NCI-H2196 (cell line): Measurements from ENCODE around the gene ARMH1.
A peak's percentile ranks its signal among the peaks of the same experiment; 100 is the strongest.

Source experiments
- DNase-seq: peaks from one replicate; lab custom pipeline; 2025; ENCODE audit not compliant: unreplicated experiment; lab: John Stamatoyannopoulos, UW

The ARMH1 gene

GRCh38 chr1:44674113-44675000 lies at the start of gene ARMH1, which contains the start of gene TMEM53:
TSS of gene ARMH1 (plus strand) at chr1:44674714. CDS start at chr1:44689698, 14,984 bp downstream.
TSS of gene TMEM53 (minus strand) at chr1:44674481. CDS start at chr1:44674391, 90 bp downstream.
- DNase-seq = peak; percentile 99

DNA sequence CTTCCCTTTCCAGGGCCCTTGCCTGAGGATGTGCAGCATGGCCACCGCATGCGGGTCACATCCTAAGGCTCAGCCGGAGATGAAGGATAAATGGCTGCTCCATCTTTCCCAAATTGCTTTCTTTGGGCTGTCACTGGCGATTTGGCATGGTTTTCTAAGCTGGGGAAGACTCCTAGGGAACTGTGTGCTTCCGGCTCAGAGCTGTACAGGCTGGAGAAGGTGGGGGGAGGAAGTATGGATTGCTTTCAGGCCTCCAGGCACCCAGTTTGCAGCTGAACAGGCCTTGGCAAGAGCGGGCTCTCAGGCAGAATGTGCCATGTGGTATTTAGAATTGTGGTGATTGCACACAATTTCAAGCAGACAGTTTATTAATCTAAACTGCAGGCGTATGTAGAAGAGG lies 49.2 kb upstream of the ARMH1 start:
- DNase-seq = no peak

DNA sequence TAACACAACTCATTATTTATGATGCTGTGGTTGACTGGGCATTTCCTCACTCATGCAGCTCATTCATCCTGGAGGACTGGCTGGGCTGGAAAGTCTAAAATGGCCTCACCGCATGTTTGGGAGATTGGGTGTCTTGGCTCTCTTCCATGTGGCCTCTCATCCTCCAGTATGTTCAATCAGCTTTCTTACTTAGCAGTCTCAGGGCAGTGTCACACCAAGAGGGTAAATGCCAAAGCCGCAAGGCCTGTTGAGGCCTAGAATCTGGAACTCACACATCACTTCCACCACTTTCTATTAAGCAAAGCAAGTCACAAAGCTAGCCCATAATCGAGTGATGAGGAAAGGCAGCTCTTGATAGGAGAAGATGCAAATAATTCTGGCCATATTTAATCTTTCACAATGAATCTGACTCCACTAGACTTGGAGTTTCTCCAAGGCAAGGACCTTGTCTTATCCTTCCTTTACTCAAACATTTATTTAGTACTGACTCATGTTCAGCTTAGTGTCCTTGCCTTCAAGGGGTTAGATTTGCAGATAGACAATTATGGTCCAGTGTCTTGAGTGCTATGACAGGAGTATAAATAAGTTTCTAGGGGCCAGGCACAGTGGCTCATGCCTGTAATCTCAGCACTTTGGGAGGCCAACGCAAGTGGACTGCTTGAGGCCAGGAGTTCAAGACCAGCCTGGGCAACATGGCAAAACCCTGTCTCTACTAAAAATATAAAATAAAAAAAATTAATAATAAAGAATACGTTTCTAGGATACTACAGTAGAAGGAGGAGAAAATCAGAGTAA lies 45.4 kb upstream of the ARMH1 start:
- DNase-seq = no peak

DNA sequence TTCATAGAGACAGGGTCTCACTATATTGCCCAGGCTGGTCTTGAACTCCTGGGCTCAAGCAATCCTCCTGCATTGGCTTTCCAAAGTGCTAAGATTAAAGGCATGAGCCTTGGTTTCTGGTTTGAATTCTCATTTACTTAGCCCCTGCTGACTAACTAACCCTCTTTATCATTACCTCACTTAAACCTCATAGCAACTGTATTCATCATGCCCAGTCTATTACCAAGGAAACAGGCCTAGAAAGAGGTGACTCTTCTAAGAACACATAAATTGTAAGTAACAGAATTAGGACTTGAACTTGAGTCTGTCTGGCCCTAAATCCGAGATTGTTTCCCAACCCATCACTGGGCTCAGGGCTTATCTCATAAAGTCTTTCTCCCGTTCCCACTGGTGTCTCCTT lies 44.4 kb upstream of the ARMH1 start:
- DNase-seq = no peak

GRCh38 chr1:44631333-44631646 lies 43.2 kb upstream of the ARMH1 start:
- no peak for DNase-seq

DNA sequence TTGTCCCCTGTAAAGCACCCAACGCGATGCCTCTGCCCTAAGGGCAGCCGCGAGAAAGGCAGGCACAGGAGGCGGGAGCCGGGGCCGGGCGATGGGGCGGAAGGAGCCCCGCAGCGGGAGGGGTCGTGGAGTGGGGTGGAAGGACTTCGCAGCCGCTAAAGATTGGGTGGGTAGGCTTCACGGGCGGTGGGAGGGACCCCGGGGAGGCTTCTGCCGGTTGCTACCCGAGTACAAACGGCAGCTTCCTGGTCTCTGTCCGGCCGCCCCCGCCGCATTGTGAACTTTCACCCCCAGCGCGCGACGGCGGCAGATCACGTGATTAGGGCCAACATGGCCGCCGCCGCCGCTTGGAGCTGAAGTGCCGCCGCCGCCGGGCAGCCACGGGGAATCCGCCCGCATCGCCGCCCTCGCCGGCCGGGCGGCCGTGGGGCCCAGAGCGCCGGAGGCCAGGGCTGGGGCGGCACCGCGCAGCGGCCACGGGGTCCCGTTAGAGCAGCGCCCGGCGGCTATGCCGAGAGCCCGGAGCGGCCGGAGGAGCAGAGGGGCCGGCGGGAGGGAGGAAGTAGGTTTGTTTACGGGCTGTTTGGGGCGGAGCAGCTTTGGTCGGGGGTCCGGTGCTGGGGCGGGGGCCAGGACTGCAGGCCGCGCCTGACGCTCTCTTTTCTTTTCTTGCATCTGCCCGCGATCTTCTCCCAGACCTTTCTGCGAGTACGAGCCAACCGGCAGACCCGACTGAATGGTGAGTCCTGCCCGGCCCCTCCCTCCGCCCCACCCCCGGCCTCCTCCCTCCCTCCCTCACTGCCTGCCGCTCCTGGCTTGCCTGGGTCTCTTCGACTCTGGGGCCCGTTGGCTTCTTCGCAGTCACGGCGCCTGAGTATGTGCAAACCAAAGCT lies 42.6 kb upstream of the ARMH1 start:
- DNase-seq = peak; percentile 85

GRCh38 chr1:44632598-44632997 lies 41.9 kb upstream of the ARMH1 start:
- DNase-seq = no peak

DNA sequence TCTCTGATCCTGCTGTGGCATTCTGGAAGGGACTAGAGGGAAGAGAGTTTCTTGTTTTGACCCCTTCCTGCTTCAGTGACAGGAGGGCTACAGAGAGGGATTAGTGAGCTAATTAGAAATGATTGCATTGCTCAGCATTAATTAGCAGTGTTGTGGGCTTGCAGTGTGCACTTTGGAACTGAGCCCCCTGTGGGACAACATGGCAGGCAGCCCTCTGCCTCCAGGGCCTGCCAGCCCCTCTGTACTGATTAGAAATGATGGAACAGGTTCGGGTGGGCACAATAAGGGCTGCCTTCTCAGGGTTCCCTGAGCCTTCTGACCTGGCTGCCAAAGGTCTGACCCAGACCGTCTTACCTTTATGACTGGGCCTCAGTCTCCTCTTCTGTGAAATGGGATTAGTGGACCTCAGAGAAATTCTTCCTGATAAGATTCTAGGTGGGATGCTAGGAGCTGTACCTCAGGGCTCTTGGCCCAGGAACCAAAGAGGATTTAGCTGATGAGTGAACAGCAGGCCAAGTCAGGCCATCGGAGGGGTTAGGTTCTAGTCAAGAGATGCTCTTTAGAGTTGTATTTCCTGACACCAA lies 39.8 kb upstream of the ARMH1 start:
- no peak for DNase-seq

- no peak for DNase-seq
These were observed 39.1 kb upstream of the ARMH1 start for GRCh38 chr1:44635439-44635838.

GRCh38 chr1:44636083-44636687 lies 38.3 kb upstream of the ARMH1 start:
- DNase-seq = no peak

GRCh38 chr1:44636688-44637598 lies 37.6 kb upstream of the ARMH1 start:
- no peak for DNase-seq

DNA sequence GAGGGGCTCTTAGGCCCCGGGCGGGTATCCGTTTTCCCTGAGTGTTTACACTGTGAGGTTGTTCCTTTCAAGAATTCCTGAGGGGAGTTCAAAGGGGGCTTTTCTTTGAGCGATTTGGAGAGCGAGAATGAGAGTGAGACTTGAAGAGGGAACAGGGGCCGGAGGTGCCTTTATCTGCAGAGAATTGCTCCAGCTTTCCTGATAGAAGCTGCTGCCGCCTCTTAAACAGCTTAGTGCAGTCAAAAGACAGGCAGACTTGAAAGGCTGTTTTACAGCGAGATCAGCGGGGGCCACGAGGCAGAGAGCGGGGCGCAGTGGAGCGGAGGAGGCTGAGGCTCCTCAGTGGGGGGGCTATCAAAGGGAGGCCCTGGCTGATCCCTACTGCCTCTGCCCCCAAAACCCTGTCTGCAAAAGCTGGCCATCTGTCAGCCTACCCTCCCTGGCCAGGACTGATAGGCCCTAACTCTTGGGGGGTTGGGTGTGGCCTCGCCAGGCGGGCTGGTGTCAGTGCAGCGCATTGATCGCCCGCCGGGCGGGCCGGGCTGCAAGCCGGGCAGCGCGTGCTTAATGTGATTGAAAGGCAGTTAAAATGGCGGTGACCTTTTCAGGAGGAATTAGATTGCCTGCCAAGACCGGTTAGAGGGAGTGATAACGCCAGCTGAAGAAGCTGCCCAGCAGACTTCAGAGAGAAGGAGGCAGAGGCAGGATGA lies 36.7 kb upstream of the ARMH1 start:
- no peak for DNase-seq

GRCh38 chr1:44640200-44640853 lies 34.2 kb upstream of the ARMH1 start:
- DNase-seq = no peak

DNA sequence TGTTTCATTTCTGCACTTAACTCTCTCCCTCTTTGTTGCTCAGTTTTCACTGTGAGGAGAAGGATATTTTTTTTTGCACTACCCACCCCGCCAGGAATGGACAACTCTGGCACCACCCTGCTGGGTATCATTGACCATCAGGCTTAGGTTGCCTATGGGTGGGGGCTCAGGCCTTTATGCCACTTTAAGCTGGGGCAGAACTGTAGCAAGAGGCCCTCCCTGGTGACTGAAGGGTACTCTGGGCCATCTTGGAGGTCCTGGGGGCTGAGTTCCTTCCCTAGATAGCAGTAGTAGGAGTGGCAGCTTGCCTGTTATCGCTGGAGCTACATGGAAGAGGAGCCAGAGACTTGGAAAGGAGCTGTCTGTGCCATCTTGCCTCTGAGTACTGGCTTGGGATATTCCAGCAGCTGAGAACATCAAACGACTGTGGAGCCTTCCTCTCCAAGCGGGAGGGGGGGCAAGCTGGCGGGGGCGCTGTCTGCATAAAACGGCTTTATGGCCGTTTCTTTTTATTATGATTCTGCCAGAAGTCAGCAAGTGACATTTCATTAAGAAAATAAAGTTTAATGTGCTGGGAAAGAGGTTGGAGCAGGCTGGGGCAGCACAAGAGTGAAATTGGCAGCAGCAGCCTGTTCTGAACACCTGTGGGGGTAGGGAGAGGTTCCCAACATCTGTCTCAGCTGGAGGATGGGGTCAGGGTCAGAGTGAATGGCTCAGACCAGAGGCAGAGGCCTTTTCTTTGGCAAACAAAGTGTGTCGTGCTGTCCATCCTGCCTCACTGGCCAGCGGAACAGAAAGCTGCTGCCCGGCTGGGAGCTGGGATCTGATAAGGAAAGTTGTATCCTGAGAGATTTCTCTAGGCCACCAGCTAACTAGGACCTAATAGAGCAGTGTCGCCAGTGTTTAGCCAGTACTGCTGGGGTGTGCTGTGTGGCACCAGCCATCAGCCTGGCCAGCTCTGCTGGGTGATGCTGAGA lies 33.1 kb upstream of the ARMH1 start:
- DNase-seq = no peak

- DNase-seq = no peak
These were observed 32.3 kb upstream of the ARMH1 start for GRCh38 chr1:44642255-44642654.

DNA sequence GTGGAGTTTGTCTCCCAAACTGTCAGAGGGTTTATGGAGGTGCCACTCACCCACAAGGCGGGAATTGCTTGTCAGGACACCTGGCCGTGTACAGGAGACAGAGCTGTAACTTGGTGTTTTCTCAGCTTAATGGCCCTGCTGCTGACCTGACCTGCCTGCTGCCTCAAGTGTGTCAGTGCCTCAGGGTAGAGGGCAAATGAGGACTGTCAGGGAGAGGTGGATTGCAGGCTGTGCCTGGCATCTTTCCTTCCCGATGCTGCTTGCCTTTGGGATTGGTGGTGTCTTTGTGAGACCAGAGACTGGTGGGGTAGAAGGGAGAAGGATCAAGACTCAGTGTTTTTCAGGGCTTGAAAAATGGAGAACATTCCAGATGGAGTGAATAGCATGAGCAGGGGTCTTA lies 31.6 kb upstream of the ARMH1 start:
- DNase-seq = no peak

DNA sequence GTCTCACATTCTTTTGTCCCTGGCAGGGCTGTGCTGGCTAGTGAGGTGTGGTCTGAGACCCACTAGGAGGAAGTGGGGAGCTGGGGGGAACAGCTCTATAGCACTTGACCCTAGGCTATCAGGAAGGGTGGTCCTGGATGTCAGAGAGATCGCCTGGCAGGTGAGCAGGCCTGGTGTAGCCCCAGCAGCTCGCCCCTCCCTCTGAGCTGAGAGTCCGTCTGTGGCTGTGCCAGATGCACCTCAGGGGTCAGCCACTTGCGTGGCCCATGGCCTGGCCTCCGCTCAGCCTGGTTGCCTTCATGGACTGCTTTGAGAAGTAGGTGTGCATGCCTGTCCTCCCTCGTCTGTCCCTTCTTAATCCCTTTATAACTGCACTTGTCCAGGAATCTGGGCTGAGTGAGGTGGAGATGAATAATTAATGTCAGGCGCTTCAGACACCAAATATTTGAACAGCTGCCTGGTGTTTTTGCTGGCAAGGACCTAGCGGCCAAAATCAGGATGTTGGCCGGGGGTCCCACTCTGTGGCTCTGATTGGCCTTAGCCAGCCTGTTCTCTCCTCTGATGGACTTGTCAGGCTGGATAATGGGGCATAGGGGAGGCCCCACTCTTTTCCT lies 30.7 kb upstream of the ARMH1 start:
- DNase-seq = peak; percentile 21
